SH-SY5Y (cell line): ENCODE measurements around the gene CNTN6.

Experiments
- GATA2 ChIP-seq: IDR thresholded peaks from 2 replicates; pipeline ENCODE4 v1.6.1; 2011; ENCODE audit warnings: mild to moderate bottlenecking, low read depth, low read length
- GATA3 ChIP-seq: IDR thresholded peaks from 2 replicates; pipeline ENCODE4 v1.6.1; 2011; ENCODE audit warnings: low read depth, mild to moderate bottlenecking, low read length, moderate library complexity

DNA sequence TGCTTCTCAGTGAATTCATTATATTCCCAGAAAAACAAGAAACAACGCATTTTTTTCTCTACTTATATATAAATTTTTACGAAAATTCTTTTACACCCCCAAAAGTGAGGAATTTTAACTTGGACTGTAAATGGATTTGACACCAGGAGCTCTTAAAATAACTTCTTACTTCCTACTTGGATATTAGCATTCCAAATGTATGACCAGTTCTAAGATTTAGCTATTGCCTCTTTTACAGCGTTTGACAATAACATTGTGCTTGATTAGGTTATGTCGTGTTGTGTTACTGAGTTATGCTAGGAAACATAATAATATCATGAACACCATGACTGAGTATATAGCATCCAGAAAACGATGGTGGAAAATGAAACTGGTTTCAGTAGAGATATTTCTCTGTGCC lies 177.0 kb downstream of the CNTN6 start:
- TF ChIP-seq GATA2 (no peak), GATA3 (no peak)
